Measurements from ENCODE around the gene RILPL1.
"Not testable (repeated sequence)": the region's sequence is repeated elsewhere in the genome, so short reads cannot be mapped to it uniquely, and the experiment has no call there.

The RILPL1 gene

DNA sequence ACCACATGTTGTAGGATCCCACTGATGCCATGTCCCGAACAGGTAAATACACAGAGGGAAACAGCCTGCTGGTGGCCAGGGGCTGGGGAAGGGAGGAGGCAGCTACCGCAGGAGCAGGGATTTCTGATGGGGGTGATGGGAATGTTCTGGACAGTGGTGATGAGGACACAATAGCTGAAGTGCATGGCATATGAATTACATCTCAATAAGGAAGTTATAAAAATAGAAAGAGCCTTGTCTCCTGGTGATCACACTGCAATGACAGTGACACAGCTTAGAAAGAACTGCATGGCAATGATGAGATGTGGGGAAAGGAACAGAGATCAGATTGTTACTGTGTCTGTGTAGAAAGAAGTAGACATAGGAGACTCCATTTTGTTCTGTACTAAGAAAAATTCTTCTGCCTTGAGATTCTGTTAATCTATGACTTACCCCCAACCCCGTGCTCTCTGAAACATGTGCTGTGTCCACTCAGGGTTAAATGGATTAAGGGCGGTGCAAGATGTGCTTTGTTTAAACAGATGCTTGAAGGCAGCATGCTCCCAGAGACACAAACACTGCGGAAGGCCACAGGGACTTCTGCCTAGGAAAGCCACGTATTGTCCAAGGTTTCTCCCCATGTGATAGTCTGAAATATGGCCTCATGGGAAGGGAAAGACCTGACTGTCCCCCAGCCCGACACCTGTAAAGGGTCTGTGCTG lies 41.0 kb downstream of the RILPL1 start:
- not testable (repeated sequence) for DNase-seq (ENCODE audit: low read depth)

GRCh38 chr12:123491481-123491880 lies 42.0 kb downstream of the RILPL1 start:
- DNase-seq (ENCODE audit: low read depth) = no peak

DNA sequence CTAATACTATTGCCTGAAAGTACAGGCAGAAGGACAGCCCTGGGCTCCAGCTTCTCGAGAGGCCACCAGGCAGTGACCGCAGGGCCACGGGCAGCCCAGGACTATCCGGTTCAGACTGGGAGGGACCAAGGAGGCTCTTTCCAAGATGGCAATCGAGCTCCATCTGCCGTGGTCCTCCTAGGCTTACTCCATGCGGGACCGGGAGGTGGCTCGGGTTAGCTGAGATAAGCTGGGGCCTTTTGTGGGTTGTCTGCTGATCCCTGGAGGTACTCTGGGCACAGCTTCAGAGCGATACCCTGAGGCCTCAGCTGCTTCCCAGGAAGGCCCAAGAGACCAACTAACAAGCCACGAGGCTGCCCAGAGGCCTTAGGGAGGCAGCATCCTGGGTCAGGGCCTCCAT lies 42.5 kb downstream of the RILPL1 start:
- DNase-seq (ENCODE audit: low read depth) = no peak

DNA sequence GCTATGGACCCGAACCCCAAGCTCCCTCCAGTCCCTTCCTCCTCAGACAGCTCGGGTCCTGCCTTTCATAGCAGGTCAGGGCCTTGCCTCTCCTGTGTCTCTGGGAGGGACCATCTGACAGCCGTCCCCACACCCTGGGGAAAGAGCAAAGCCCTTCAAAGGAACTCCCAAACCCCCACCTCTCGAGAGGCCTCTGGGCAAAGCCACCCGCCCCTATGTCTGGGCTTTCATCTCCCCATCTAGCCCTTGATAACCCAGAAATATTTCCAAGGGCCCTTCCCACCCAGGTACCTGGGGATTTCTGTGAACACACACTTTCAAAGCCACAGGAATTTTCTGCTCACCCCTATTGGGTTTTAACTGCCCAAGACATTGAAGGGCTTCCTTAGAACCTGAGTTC lies 43.4 kb downstream of the RILPL1 start:
- no peak for DNase-seq (ENCODE audit: low read depth)

GRCh38 chr12:123489580-123489979 lies 43.9 kb downstream of the RILPL1 start:
- no peak for DNase-seq (ENCODE audit: low read depth)

DNA sequence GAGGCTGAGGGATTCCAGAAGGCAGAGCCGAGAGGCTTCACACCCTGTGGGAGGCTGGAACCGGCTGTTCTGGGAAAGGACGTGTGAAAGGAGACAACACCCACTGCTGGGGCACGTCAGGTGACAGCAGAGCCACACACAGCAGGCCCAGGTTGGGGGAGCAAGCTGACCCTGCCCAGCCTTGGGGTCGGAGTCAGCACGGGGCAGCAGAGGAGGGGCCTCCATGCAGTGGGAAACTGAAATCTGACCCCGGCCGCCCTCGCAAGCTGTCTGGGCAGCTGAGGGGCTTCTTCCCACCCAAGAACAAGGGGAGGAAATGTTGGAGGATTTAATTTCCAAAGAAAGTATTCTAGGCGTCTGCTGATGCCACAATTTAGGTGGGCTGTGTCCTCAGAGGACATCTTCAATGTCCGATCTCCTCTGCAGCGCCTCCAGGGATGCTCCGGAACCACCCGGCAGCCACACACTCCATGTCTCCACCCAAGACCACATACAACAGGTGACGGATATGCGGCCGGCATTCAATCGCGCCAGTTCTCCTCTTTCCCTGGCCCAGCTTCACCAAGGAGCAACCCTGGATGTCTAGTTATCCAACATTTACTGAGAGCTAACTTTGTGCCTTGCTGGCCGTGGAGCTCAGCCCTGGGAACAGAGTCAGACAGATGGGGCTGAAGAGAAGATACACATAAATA lies 44.8 kb downstream of the RILPL1 start:
- DNase-seq (ENCODE audit: low read depth) = no peak

- no peak for DNase-seq (ENCODE audit: low read depth)
Measured at GRCh38 chr12:123487428-123487827, 46.1 kb downstream of the RILPL1 start.

DNA sequence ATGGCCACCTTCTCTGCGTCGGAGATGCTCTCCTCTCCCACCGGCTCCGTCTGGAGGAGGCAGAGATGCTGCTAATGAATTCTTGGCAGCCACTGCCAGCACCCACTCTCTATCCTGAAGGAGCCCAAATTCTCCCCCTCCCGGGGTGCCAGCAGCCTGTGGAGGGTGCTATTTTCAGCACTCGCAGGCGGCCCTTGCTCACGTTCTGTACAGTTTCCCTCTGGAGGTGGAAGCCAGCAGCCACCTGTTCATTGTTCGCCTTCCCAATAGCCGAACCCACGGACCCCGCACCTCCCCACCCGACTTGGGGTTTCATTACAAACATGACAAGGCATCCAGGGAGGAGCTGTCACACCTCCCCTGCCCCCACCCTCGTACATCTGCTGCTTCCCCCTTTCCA lies 47.8 kb downstream of the RILPL1 start:
- no peak for DNase-seq (ENCODE audit: low read depth)

GRCh38 chr12:123483602-123484248 lies 49.8 kb downstream of the RILPL1 start:
- no peak for DNase-seq (ENCODE audit: low read depth)

GRCh38 chr12:123482876-123483275 lies 50.6 kb downstream of the RILPL1 start:
- DNase-seq (ENCODE audit: low read depth) = no peak

DNA sequence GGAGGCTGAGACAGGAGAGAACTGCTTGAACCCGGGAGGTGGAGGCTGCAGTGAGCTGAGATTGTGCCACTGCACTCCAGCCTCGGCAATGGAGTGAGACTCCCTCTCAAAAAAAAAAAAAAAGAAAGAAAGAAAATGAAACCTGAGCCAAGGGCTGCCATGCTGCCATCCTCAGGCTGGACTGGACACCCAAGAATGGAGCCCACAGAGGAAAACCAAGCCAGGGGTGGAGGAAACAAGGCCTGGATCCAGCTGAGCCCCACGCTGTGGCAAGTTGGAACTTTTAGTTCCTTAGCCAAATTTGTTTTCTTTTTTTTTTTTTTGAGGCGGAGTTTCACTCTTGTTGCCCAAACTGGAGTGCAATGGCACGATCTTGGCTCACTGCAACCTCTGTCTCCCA lies 52.3 kb downstream of the RILPL1 start:
- DNase-seq (ENCODE audit: low read depth) = not testable (repeated sequence)

GRCh38 chr12:123479442-123480180 lies 53.9 kb downstream of the RILPL1 start:
- no peak for DNase-seq (ENCODE audit: low read depth)

DNA sequence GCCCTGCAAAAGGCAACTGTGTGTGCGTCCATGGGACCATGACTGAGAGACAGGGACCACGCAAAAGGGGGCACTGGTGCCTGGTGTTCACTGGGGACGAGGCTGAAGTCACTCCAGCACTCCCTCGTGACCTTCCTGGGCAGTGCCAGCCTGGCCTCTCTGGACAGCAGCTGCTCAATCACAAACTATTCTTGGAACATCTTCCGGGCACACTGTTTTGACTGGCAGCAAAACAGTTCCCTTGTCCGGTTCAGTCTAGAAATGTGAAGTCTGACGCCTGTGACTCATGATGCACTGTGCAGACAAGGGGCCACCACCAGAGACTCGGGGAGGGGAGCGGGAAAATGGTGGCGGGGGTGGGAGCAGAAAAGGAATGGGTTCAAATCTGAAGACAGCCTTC lies 54.8 kb downstream of the RILPL1 start:
- DNase-seq (ENCODE audit: low read depth) = no peak

DNA sequence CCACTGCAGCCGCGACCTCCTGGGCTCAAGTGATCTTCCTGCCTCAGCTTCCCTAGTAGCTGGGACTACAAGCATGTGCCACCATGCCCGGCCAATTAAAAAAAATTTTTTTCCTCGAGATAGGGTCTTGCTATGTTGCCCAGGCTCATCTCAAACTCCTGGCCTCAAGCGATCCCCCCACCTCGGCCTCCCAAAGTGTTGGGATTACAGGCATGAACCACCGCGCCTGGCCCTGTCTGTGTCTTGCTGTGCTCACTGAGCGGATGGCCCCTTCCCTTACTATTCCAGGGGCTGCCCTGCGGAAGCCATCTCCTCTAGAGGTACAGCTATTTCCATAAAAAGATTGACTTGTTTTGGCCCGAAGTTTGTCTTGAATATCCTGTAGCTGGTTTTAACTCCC lies 55.5 kb downstream of the RILPL1 start:
- DNase-seq (ENCODE audit: low read depth) = no peak

DNA sequence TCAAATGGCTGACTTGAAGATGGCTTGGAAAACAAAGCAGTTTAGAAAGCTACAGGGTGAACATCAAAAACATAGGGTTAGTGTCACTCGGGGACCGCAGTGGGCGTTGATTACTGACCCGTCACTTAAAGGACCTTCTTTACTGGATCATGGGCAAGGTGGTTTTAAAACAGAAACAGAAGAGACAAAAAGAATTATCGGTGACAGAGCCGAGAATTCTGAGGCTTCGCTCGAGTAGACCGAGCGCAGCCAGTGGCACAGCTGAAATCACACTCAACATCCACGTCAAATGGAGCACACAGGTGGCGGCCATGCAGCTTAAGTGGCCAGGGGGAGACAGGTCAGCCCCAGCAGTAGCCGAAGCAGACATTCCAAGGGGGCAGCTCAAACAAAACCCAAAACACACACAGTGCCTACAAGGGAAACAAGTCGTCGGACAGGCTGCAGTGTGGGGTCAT lies 58.2 kb downstream of the RILPL1 start:
- DNase-seq (ENCODE audit: low read depth) = no peak

DNA sequence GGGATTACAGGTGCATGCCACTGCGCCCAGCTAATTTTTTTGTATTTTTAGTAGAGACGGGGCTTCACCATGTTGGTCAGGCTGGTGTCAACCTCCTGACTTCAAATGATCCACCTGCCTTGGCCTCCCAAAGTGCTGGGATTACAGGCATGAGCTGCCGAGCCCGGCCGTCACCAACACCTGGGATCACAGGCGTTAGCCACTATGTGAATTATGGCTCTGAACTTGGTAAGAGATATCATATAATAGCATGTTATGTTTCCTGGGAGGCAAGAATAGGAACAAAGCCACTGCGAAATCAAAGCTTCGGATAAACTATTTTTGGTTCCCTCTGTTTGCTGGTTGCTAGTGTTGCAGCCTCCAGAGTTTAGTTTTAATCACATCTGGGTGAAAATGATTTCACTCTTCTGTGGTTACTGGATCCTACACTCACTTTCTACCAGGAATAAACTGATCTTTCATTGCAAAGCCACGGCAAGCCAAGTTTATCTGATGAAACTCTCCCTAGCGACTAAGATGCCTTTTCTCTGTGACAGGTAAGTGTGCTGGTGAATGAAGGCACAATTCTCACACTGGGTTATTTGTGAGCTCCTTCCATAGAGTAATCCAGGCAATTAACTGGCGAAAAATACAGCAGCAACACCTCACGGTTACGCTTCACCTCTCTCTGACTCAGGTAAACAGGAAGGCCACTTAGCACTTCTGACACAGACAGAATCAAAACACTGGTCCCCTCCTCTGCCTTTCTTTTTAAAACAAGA lies 58.9 kb downstream of the RILPL1 start:
- no peak for DNase-seq (ENCODE audit: low read depth)

GRCh38 chr12:123472438-123472849 lies 61.1 kb downstream of the RILPL1 start:
- no peak for DNase-seq (ENCODE audit: low read depth)

DNA sequence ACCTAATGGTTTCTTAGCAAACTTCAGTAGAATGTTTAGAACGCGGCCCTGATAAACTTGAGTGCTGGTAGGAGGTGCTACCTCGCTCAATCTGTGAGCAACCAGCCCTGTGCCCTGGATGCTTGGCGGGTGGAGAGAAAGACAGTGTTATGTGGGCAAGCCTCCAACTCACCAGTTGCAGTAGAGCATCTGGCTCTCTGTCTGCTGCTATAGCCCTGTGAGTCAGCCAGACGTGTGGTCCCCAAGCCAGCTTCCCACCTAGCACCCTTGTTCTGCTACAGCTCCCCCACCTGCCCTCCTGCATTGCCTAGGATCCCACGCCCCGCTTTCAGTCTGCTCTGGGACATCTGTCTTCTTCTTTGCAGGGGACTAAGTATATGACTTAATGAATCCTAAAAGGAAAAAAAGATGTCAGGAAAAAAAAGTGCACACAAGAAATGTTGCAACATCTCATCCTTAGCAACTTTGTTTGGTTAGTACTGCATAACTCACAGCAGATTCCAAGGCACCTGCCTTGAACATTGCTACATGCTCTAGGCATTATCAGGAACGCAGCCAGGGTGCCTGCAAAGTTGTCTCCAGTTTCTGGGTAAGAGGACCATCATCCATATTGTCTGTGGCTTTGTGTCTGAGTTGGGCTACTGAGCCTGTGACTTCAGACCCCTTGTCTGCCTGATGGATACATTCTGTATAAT lies 62.0 kb downstream of the RILPL1 start:
- no peak for DNase-seq (ENCODE audit: low read depth)

- no peak for DNase-seq (ENCODE audit: low read depth)
Measured at GRCh38 chr12:123469978-123470377, 63.5 kb downstream of the RILPL1 start.

DNA sequence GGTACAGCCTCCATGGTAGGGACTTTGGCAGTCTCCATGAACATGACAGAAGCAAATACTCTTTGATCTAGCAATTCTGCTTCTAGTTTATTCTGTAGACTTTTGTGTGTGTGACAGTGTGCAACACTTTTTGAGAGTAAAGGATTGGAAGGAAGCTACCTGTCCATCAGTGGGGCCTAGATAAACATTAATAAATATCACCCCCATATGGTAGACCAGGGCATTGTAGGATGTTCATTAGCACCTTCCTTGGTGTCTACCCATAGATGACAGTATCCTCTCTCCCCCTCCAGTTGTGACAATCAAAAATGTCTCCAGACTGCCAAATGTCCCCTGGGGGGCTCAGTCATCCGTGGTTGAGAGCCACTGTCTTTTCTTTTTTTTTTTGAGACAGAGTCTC lies 64.7 kb downstream of the RILPL1 start:
- no peak for DNase-seq (ENCODE audit: low read depth)

DNA sequence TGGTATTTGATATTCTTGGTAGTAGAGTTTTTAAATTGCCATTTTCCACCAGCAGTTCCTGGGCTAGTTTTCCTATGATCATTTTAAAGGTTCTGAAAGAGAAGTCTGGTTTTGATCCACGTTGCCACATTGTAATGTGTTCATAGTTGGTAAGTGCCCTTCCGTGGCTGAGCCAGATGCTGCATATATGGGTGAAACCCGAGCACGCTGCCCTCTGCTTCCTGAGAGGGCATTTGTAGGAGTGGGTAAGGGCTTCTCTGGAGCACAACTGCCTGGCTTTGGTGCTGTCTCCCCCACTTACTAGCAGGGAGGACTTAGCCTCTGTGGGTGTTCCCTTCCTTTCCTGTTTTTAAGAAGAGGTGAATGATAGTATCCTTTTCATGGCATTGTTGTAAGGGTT lies 68.4 kb downstream of the RILPL1 start:
- no peak for DNase-seq (ENCODE audit: low read depth)

All from activated T-cell treated with anti-CD3 and anti-CD28 coated beads for 48 hours (primary cell).